Measurements from ENCODE around the gene TAOK2. TPM values are rescaled to one million over a fixed set of nuclear protein-coding genes. Genes with fewer than 3 reads are reported as not detected.
"Not testable (repeated sequence)": the region's sequence is repeated elsewhere in the genome, so short reads cannot be mapped to it uniquely, and the experiment has no call there.

Gene TAOK2
- total RNA-seq, 1 experiment from 2014 or later: 56.7 TPM

DNA sequence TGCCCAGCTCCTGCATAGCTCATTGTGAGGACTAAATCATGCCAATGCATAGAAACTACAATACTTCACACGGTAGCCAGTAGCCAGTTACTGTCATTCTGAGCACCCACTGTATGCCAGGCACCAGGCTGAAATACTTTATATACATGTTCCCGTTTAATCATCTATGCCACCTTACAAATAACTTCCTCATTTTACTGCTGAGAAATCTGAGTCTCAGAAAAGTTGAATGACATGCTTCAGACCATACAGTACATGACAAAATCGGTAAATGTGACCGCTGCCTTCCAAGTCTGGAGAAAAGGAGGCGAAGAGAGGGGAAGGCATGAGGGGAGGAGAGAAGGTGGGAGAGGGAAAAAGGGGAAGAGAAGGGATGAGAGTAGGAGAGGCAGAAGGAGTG, 66.6 kb downstream of the TAOK2 start:
- Histone ChIP-seq H3K4me1 (ENCODE audit: control insufficient read depth in 1 of 2, insufficient read depth in 2 of 2, low read length in 2 of 2) (no peaks in the 10 kb centered on the region; a peak in 1 of 4 replicates), H3K79me2 (ENCODE audit: insufficient read depth, low read length) (no peaks in the 10 kb centered on the region), H4K20me1 (ENCODE audit: insufficient read depth) (no peaks in the 10 kb centered on the region), H3K36me3 (ENCODE audit: control insufficient read depth in 1 of 2, insufficient read depth in 2 of 2, low read length in 2 of 2) (no peaks in the 10 kb centered on the region), H3K9me2 (ENCODE audit: insufficient read depth) (no peaks in the 10 kb centered on the region), H3K27ac (ENCODE audit: low read depth, low read length) (no peak overlapping the region), H3K4me2 (ENCODE audit: low read length) (no peak overlapping the region), H3K4me3 (replicated peaks in 1 of 2; ENCODE audit: low read depth in 1 of 2, low read length in 2 of 2) (no peak overlapping the region), H2AFZ (ENCODE audit: low read depth, low read length, poor library complexity, severe bottlenecking) (no peak overlapping the region), H3K9ac (ENCODE audit: low read length) (no peak overlapping the region), H3K9me3 (ENCODE audit: control insufficient read depth in 1 of 2, insufficient read depth in 1 of 2, low read depth in 1 of 2, low read length in 2 of 2) (no peaks in the 10 kb centered on the region), H3K27me3 (ENCODE audit: insufficient read depth, low read length) (no peaks in the 10 kb centered on the region)
- no peak for TF ChIP-seq JUND (IDR thresholded peaks at IDR 0.05)
- TF ChIP-seq ZFX (IDR thresholded peaks at IDR 0.05): no peak
- no peak for TF ChIP-seq FOSL1 (IDR thresholded peaks at IDR 0.05; ENCODE audit: low read depth)
- TF ChIP-seq, protein P1, sequence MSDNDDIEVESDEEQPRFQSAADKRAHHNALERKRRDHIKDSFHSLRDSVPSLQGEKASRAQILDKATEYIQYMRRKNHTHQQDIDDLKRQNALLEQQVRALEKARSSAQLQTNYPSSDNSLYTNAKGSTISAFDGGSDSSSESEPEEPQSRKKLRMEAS (IDR thresholded peaks at IDR 0.05): no peak
- TF ChIP-seq CBX3 (IDR thresholded peaks at IDR 0.05; ENCODE audit: low read depth): no peak
- no peak for TF ChIP-seq SP1 (IDR thresholded peaks at IDR 0.05; ENCODE audit: low read depth)
- no peak for TF ChIP-seq POLR2A (IDR thresholded peaks at IDR 0.05; ENCODE audit: borderline replicate concordance, extremely low read depth, insufficient read depth, insufficient read length)
- TF ChIP-seq SIN3A (IDR thresholded peaks at IDR 0.05; ENCODE audit: low read depth): no peak
- TF ChIP-seq, protein P2, sequence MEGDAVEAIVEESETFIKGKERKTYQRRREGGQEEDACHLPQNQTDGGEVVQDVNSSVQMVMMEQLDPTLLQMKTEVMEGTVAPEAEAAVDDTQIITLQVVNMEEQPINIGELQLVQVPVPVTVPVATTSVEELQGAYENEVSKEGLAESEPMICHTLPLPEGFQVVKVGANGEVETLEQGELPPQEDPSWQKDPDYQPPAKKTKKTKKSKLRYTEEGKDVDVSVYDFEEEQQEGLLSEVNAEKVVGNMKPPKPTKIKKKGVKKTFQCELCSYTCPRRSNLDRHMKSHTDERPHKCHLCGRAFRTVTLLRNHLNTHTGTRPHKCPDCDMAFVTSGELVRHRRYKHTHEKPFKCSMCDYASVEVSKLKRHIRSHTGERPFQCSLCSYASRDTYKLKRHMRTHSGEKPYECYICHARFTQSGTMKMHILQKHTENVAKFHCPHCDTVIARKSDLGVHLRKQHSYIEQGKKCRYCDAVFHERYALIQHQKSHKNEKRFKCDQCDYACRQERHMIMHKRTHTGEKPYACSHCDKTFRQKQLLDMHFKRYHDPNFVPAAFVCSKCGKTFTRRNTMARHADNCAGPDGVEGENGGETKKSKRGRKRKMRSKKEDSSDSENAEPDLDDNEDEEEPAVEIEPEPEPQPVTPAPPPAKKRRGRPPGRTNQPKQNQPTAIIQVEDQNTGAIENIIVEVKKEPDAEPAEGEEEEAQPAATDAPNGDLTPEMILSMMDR (IDR thresholded peaks at IDR 0.05 in 2 of 3, conservative IDR thresholded peaks at IDR 0.05 in 1 of 3; ENCODE audit: borderline replicate concordance in 1 of 3, insufficient read depth in 1 of 3, low read depth in 2 of 3, low read length in 2 of 3): no peak
- no peak for TF ChIP-seq TCF7L2 (IDR thresholded peaks at IDR 0.05; ENCODE audit: borderline replicate concordance, extremely low read depth, insufficient read depth, insufficient read length)
- TF ChIP-seq SRF (IDR thresholded peaks at IDR 0.05; ENCODE audit: low read depth): no peak
- TF ChIP-seq, protein P3, sequence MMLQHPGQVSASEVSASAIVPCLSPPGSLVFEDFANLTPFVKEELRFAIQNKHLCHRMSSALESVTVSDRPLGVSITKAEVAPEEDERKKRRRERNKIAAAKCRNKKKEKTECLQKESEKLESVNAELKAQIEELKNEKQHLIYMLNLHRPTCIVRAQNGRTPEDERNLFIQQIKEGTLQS (IDR thresholded peaks at IDR 0.05): no peak
- TF ChIP-seq, protein P4, sequence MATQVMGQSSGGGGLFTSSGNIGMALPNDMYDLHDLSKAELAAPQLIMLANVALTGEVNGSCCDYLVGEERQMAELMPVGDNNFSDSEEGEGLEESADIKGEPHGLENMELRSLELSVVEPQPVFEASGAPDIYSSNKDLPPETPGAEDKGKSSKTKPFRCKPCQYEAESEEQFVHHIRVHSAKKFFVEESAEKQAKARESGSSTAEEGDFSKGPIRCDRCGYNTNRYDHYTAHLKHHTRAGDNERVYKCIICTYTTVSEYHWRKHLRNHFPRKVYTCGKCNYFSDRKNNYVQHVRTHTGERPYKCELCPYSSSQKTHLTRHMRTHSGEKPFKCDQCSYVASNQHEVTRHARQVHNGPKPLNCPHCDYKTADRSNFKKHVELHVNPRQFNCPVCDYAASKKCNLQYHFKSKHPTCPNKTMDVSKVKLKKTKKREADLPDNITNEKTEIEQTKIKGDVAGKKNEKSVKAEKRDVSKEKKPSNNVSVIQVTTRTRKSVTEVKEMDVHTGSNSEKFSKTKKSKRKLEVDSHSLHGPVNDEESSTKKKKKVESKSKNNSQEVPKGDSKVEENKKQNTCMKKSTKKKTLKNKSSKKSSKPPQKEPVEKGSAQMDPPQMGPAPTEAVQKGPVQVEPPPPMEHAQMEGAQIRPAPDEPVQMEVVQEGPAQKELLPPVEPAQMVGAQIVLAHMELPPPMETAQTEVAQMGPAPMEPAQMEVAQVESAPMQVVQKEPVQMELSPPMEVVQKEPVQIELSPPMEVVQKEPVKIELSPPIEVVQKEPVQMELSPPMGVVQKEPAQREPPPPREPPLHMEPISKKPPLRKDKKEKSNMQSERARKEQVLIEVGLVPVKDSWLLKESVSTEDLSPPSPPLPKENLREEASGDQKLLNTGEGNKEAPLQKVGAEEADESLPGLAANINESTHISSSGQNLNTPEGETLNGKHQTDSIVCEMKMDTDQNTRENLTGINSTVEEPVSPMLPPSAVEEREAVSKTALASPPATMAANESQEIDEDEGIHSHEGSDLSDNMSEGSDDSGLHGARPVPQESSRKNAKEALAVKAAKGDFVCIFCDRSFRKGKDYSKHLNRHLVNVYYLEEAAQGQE (IDR thresholded peaks at IDR 0.05; ENCODE audit: low read depth): no peak
- no peak for TF ChIP-seq POLR2AphosphoS5 (IDR thresholded peaks at IDR 0.05; ENCODE audit: low read depth, low read length)
- no peak for TF ChIP-seq EZH2 (IDR thresholded peaks at IDR 0.05)
- ChIA-PET CTCF (interaction anchor here (2.7 kb wide), 1 partner anchor 8 kb away, joined by 13 read pairs; no protein-coding TSS in a partner anchor), RAD21 (ENCODE audit: low non-redundant PET in 1 of 2, low total read pairs in 2 of 2, uncharacterized antibody in 2 of 2, unreplicated experiment in 2 of 2) (interaction anchor here in 1 of 2 experiments (0.6 kb wide), 1 partner anchor 212 kb away, joined by 3 read pairs; no protein-coding TSS in a partner anchor), POLR2A (no interaction called here)
- no TSS peak for BruUV-seq (replicated peaks)
- DNase-seq (ENCODE audit: low read depth, low spot score) (no peak), ATAC-seq (no peak)
- intact Hi-C loops (cut with micrococcal nuclease): no loop called here

DNA sequence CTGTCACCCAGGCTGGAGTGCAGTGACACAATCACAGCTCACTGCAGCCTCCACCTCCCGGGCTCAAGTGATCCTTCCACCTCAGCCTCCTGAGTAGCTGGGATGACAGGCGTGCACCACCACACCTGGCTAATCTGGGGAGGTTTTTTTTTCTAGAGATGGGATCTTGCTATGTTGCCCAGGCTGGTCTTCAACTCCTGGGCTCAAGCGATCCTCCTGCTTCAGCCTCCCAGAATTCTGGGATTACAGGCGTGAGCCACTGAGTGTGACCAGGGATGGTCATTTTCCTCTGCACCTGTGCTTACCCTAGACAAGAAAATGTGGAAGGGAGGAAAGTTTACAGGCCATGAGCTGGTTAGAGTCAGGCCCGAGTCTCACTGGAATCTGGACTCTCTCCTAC, 67.0 kb downstream of the TAOK2 start:
- H3K9ac ChIP-seq (ENCODE audit: low read length); ATAC-seq; H3K79me2 ChIP-seq (ENCODE audit: insufficient read depth, low read length); H3K9me3 ChIP-seq (ENCODE audit: control insufficient read depth in 1 of 2, insufficient read depth in 1 of 2, low read depth in 1 of 2, low read length in 2 of 2); H3K36me3 ChIP-seq (ENCODE audit: control insufficient read depth in 1 of 2, insufficient read depth in 2 of 2, low read length in 2 of 2); BruUV-seq (replicated peaks); H3K4me2 ChIP-seq (ENCODE audit: low read length); intact Hi-C loops (cut with micrococcal nuclease); H3K4me3 ChIP-seq (replicated peaks in 1 of 2; ENCODE audit: low read depth in 1 of 2, low read length in 2 of 2); H3K27ac ChIP-seq (ENCODE audit: low read depth, low read length); POLR2A ChIA-PET; H3K4me1 ChIP-seq (ENCODE audit: control insufficient read depth in 1 of 2, insufficient read depth in 2 of 2, low read length in 2 of 2); H3K9me2 ChIP-seq (ENCODE audit: insufficient read depth); DNase-seq (ENCODE audit: low read depth, low spot score); H3K27me3 ChIP-seq (ENCODE audit: insufficient read depth, low read length); H2AFZ ChIP-seq (ENCODE audit: low read depth, low read length, poor library complexity, severe bottlenecking); H4K20me1 ChIP-seq (ENCODE audit: insufficient read depth); RAD21 ChIA-PET (ENCODE audit: low non-redundant PET in 1 of 2, low total read pairs in 2 of 2, uncharacterized antibody in 2 of 2, unreplicated experiment in 2 of 2): not testable (repeated sequence)
- CTCF ChIA-PET: interaction anchor here (0.8 to 2.7 kb wide), 3 partner anchors 9 to 52 kb away, joined by 3 to 13 read pairs (median 3); no protein-coding TSS in a partner anchor
